Loucy (cell line): ENCODE measurements around the gene AUP1.

Experiments used
- CTCF ChIP-seq: fragments of 200-600 bp; sonication (generic); conservative IDR thresholded peaks from 2 replicates; pipeline ENCODE4 v1.5.1; 2014; ENCODE audit warnings: mild to moderate bottlenecking, antibody characterized with exemption, low read length
- EZH2phosphoT487 ChIP-seq: fragments of 200-600 bp; IDR thresholded peaks from 2 replicates; pipeline ENCODE4 v1.6.1; 2018; ENCODE audit warnings: antibody characterized with exemption, mild to moderate bottlenecking, moderate library complexity, borderline replicate concordance

- TF ChIP-seq CTCF (no peak), EZH2phosphoT487 (no peak)
Observed at GRCh38 chr2:74566754-74567085, 37.2 kb upstream of the AUP1 start.
